Daoy (cell line): ENCODE data around the gene ZBBX. TPM values are rescaled to one million over a fixed set of nuclear protein-coding genes. Genes with fewer than 3 reads are reported as not detected.

Source experiments
- DNase-seq: peaks from one replicate; pipeline ENCODE4 v3.0.0-alpha.2; 2015; ENCODE audit warnings: low read depth
- total RNA-seq: library from RNA; depleted of rRNA; stranded (reverse); fragments of >200 nt; shearing (Covaris generic); gene quantifications from 2 replicates; pipeline ENCODE4 v1.2.3, GENCODE V29; 2014; rRNA removed

The ZBBX gene
- total RNA-seq, 1 experiment from 2014 or later: not detected

GRCh38 chr3:167305340-167305890, 74.7 kb downstream of the ZBBX start:
- no peak for DNase-seq

- no peak for DNase-seq
Measured at GRCh38 chr3:167304077-167304476, 76.0 kb downstream of the ZBBX start.

GRCh38 chr3:167302678-167303077, 77.4 kb downstream of the ZBBX start:
- no peak for DNase-seq

- no peak for DNase-seq
Measured at GRCh38 chr3:167300207-167300606, 79.9 kb downstream of the ZBBX start.

GRCh38 chr3:167289435-167289834, 90.7 kb downstream of the ZBBX start:
- no peak for DNase-seq

- no peak for DNase-seq
Measured at GRCh38 chr3:167288737-167289136, 91.4 kb downstream of the ZBBX start.

- no peak for DNase-seq
Measured at GRCh38 chr3:167287308-167287707, 92.8 kb downstream of the ZBBX start.

- no peak for DNase-seq
Measured at GRCh38 chr3:167274141-167274874, 105.8 kb downstream of the ZBBX start.

GRCh38 chr3:167253037-167253436, 127.1 kb downstream of the ZBBX start:
- no peak for DNase-seq

- DNase-seq: no peak
Measured at GRCh38 chr3:167251678-167252077, 128.4 kb downstream of the ZBBX start.

- DNase-seq: no peak
Measured at GRCh38 chr3:167246252-167246651, 133.8 kb downstream of the ZBBX start.

GRCh38 chr3:167241048-167241845, 138.8 kb downstream of the ZBBX start:
- DNase-seq: no peak

- no peak for DNase-seq
Measured at GRCh38 chr3:167228135-167228534, 152.0 kb downstream of the ZBBX start.

- no peak for DNase-seq
Measured at GRCh38 chr3:167225821-167226220, 154.3 kb downstream of the ZBBX start.

- no peak for DNase-seq
Measured at GRCh38 chr3:167209011-167209410, 171.1 kb downstream of the ZBBX start.

GRCh38 chr3:167203062-167203461, 177.0 kb downstream of the ZBBX start:
- DNase-seq: no peak

GRCh38 chr3:167198949-167199600, 181.0 kb downstream of the ZBBX start:
- DNase-seq: no peak

Other genes starting within 250 kb of the ZBBX start
- gene SERPINI2, start 93.7 kb upstream of the ZBBX start, total RNA-seq: not detected in 2 replicates